HG02840 (cell line): Measurements from ENCODE around the gene MEX3D.

Experiments used
- ATAC-seq: cut with Tn5 transposase; IDR thresholded peaks from one replicate; pipeline ENCODE4 v1.9.1; 2021; ENCODE audit warnings: mild to moderate bottlenecking, moderate library complexity, moderate number of reproducible peaks; ENCODE audit not compliant: unreplicated experiment, low FRiP score

Gene MEX3D

DNA sequence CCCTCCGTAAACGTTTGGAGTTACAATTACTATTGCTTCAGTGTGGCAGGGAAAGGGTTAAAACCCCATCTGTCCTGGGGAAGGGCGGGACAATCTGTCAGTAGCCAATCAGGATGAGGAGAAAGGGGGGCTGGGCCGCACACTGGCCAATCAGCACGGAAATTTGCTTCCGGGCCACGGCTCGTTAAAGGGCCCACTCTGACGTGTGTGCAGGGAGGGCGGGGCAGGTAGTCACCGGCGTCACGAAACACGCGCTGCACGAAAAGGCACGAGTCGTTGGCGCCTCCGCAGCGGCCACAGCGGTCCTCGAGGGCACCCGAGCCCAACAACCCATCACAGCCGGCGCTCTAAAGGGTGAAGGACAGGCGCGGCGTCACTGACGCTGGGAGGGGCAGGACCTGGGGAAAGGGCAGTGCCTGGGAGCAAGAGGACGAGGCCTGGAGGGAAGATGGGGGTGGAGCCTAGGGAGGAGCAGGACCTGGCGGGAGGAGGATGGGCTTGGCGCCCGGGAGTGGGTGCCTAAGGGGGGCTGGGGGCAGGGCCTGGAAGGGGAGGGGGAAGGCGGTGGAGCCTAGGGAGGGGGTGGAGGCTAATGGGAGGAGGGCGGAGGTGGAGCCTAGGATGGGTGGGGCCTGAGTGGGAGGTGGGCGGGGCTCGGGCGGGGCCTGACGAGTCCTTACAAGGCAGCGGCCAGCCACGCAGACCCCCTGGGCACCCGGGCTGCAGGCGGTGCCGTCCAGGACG is 60.2 kb downstream of the MEX3D start:
- no peak for ATAC-seq

DNA sequence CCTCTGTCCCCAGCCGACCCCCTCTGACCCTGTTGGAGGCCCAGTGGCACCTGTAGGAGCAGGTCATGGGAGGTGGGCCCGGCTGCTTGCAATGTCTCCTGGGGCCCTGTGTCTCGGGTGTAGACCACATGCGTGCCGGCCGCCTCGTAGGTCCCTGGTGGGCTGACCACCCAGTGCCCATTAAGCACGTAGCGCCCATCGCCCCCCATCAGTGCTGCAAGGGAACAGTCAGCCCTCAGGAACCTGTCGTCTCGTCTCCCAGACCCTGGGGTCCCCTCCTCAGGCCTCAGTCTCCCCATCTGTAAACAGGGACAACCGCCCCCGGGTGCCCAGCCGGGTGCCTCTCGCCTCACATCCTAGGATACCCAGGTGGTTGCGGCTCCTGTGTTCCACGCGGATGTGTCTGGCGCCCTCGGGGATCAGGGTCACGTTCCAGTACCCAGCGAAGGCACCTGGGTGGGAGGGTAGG is 60.9 kb downstream of the MEX3D start:
- no peak for ATAC-seq

GRCh38 chr19:1505991-1506881 is 61.9 kb downstream of the MEX3D start:
- ATAC-seq, result no peak

- ATAC-seq, result no peak
Observed at GRCh38 chr19:1505012-1505411, 63.1 kb downstream of the MEX3D start.
